Smooth muscle cell (in vitro differentiated cells): ENCODE data around the gene APBB2. TPM values are rescaled to one million over a fixed set of nuclear protein-coding genes. Genes with fewer than 3 reads are reported as not detected.
A peak's percentile ranks its signal among the peaks of the same experiment; 100 is the strongest.

ENCODE experiments used
- DNase-seq: peaks from one replicate; lab custom pipeline; 2025; ENCODE audit not compliant: unreplicated experiment; lab: John Stamatoyannopoulos, UW
- H2AFZ ChIP-seq: fragments of 200-600 bp; sonication (generic); 2 replicates; pipeline ENCODE4 v1.6.0; 2016; ENCODE audit warnings: antibody characterized with exemption, low read depth, mild to moderate bottlenecking
- H3F3A ChIP-seq: fragments of 200-600 bp; sonication (generic); 2 replicates; pipeline ENCODE4 v1.6.0; 2017; ENCODE audit warnings: antibody characterized with exemption, low read depth
- H3K27ac ChIP-seq: fragments of 200-600 bp; sonication (generic); 2 replicates; pipeline ENCODE4 v1.5.1; 2016; ENCODE audit warnings: low read depth, mild to moderate bottlenecking
- H3K27me3 ChIP-seq: fragments of 200-600 bp; sonication (generic); 2 replicates; pipeline ENCODE4 v1.6.1; 2016; ENCODE audit warnings: low read depth, mild to moderate bottlenecking
- H3K36me3 ChIP-seq: fragments of 200-600 bp; sonication (generic); 2 replicates; pipeline ENCODE4 v1.5.1; 2016; ENCODE audit warnings: low read depth
- H3K4me1 ChIP-seq: fragments of 200-600 bp; sonication (generic); 2 replicates; pipeline ENCODE4 v1.5.1; 2016; ENCODE audit warnings: low read depth
- H3K4me2 ChIP-seq: fragments of 200-600 bp; sonication (generic); 2 replicates; pipeline ENCODE4 v1.6.0; 2016; ENCODE audit warnings: mild to moderate bottlenecking
- H3K4me3 ChIP-seq: fragments of 200-600 bp; sonication (generic); 2 replicates; pipeline ENCODE4 v1.5.1; 2016; ENCODE audit warnings: mild to moderate bottlenecking
- H3K79me2 ChIP-seq: fragments of 200-600 bp; sonication (generic); 2 replicates; pipeline ENCODE4 v1.6.0; 2016; ENCODE audit warnings: low read depth, mild to moderate bottlenecking
- H3K9ac ChIP-seq: fragments of 200-600 bp; sonication (generic); 2 replicates; pipeline ENCODE4 v1.6.0; 2016; ENCODE audit warnings: low read depth
- H3K9me3 ChIP-seq: fragments of 200-600 bp; sonication (generic); replicated peaks from 2 replicates; pipeline ENCODE4 v1.5.1; 2016; ENCODE audit warnings: low read depth
- H4K20me1 ChIP-seq: fragments of 200-600 bp; sonication (generic); 2 replicates; pipeline ENCODE4 v1.6.0; 2016; ENCODE audit warnings: low read depth
- WGBS: methylation state at CpG from one replicate; pipeline ENCODE4 v1.1.7; 2016; ENCODE audit warnings: low lambda C conversion rate; 5-methylcytosine and 5-hydroxymethylcytosine counted together
- polyA plus RNA-seq: library from polyadenylated mRNA; unstranded; fragments of >200 nt; fragmentation: Nextera tagmentation; extraction: Ambion mirVana; gene quantifications from 2 replicates; pipeline ENCODE4 v1.2.1, GENCODE V29; 2016
- total RNA-seq: library from RNA; depleted of rRNA; stranded (reverse); fragments of >200 nt; gene quantifications from 2 replicates; pipeline ENCODE4 v1.2.3, GENCODE V29; 2014
- TF ChIP-seq, protein P1 (sequence below): fragments of 200-600 bp; sonication (generic); IDR thresholded peaks from 2 replicates; pipeline ENCODE4 v1.5.1; 2017; ENCODE audit warnings: borderline replicate concordance, mild to moderate bottlenecking, antibody characterized with exemption; ENCODE audit not compliant: insufficient read depth, poor library complexity, severe bottlenecking

The APBB2 gene
- total and polyA plus RNA-seq, 2 experiments from 2014 or later: 22.1 to 60.9 TPM

DNA sequence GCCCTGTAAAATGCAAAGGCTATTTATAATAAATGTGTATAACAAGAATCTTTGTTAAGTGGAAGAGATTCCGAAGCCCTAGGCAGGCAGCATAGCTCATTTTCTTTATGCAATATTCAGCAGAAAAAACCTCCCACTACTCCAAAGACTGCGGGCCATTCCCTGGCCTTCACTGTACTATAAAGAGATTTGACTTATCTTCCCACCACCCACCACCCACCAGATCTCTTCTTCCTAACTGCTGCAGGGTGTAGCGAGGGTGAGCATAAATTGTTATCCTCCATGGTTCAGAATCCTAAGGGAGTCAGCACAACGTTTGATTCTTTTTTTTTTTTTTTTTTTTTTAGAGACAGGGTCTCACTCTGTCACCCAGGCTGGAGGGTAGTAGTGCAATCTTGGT, 349.8 kb downstream of the APBB2 start:
- Histone ChIP-seq H3K4me2 (no peak overlapping the region), H3K27me3 (no peaks in the 10 kb centered on the region), H3K9ac (no peak overlapping the region), H3K4me3 (no peak overlapping the region), H4K20me1 (peaks cover 13% of the 10 kb centered on the region), H3F3A (no peaks in the 10 kb centered on the region), H3K4me1 (no peaks in the 10 kb centered on the region), H3K79me2 (no peaks in the 10 kb centered on the region), H2AFZ (no peak overlapping the region), H3K36me3 (no peaks in the 10 kb centered on the region), H3K27ac (no peak overlapping the region), H3K9me3 (no peaks in the 10 kb centered on the region)
- WGBS: 74% methylated on average over 4 of the region's 4 CpGs
- no peak for DNase-seq
- TF ChIP-seq, protein P1, sequence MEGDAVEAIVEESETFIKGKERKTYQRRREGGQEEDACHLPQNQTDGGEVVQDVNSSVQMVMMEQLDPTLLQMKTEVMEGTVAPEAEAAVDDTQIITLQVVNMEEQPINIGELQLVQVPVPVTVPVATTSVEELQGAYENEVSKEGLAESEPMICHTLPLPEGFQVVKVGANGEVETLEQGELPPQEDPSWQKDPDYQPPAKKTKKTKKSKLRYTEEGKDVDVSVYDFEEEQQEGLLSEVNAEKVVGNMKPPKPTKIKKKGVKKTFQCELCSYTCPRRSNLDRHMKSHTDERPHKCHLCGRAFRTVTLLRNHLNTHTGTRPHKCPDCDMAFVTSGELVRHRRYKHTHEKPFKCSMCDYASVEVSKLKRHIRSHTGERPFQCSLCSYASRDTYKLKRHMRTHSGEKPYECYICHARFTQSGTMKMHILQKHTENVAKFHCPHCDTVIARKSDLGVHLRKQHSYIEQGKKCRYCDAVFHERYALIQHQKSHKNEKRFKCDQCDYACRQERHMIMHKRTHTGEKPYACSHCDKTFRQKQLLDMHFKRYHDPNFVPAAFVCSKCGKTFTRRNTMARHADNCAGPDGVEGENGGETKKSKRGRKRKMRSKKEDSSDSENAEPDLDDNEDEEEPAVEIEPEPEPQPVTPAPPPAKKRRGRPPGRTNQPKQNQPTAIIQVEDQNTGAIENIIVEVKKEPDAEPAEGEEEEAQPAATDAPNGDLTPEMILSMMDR: no peak

- Histone ChIP-seq H3K36me3 (no peaks in the 10 kb centered on the region), H4K20me1 (peaks cover 48% of the 10 kb centered on the region), H2AFZ (no peak overlapping the region), H3K4me3 (no peak overlapping the region), H3K4me1 (peaks cover 5% of the 10 kb centered on the region), H3K27me3 (peaks cover 5% of the 10 kb centered on the region), H3K4me2 (no peak overlapping the region), H3K9ac (no peak overlapping the region), H3K9me3 (no peaks in the 10 kb centered on the region), H3F3A (no peaks in the 10 kb centered on the region), H3K79me2 (no peaks in the 10 kb centered on the region), H3K27ac (no peak overlapping the region)
- no peak for DNase-seq
- 97% methylated on average over 2 of the region's 2 CpGs for WGBS
- TF ChIP-seq, protein P1: no peak
These were observed 355.4 kb downstream of the APBB2 start for GRCh38 chr4:40858962-40859361.

DNA sequence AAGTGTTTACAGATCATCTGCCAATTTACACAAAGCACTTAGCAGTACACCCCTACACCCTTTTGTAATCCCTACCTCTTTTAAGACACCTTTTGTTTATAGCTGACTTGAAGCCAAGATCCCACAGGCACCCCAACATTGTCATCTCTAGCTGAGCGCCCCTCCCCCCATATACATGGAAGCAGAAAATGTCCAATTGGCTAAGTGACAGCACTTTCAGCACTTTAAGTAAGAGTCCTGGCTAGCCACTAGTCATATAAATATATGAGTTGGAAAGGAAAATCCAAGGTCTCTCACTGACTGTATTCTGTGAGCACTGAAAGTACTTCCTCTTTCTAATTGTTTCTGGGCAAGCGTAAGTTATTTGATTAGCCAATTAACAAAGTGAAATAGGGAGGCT, 356.4 kb downstream of the APBB2 start:
- Histone ChIP-seq H3K79me2 (no peaks in the 10 kb centered on the region), H3K4me2 (no peak overlapping the region), H3K27me3 (peaks cover 5% of the 10 kb centered on the region), H3K27ac (no peak overlapping the region), H3K4me3 (no peak overlapping the region), H3K9me3 (no peaks in the 10 kb centered on the region), H3K9ac (no peak overlapping the region), H3K36me3 (no peaks in the 10 kb centered on the region), H3F3A (no peaks in the 10 kb centered on the region), H3K4me1 (peaks cover 5% of the 10 kb centered on the region), H2AFZ (no peak overlapping the region), H4K20me1 (peaks cover 48% of the 10 kb centered on the region)
- TF ChIP-seq, protein P1: no peak
- DNase-seq: no peak
- 99% methylated on average over 2 of the region's 2 CpGs for WGBS

GRCh38 chr4:40856840-40857362, 357.4 kb downstream of the APBB2 start:
- 3% methylated on average over 46 of the region's 51 CpGs for WGBS
- Histone ChIP-seq H3K4me3 (peak overlapping the region; percentile 35), H3K9ac (no peak overlapping the region), H3F3A (no peaks in the 10 kb centered on the region), H3K4me1 (peaks cover 5% of the 10 kb centered on the region), H3K79me2 (no peaks in the 10 kb centered on the region), H2AFZ (no peak overlapping the region), H3K27me3 (peaks cover 5% of the 10 kb centered on the region), H3K4me2 (peak overlapping the region; percentile 81), H4K20me1 (peaks cover 45% of the 10 kb centered on the region), H3K27ac (no peak overlapping the region), H3K36me3 (no peaks in the 10 kb centered on the region), H3K9me3 (no peaks in the 10 kb centered on the region)
- TF ChIP-seq, protein P1: no peak
- DNase-seq: peak; percentile 12
